B cell (primary cell): ENCODE measurements around the gene SLC7A11. TPM values are rescaled to one million over a fixed set of nuclear protein-coding genes. Genes with fewer than 3 reads are reported as not detected.

Source experiments
- ATAC-seq: fragments of 200-7000 bp; cut with Tn5 transposase; one replicate; pipeline ENCODE4 v1.10.0; 2021; ENCODE audit warnings: low read depth, mild to moderate bottlenecking, moderate number of reproducible peaks, moderate library complexity
- CTCF ChIA-PET: fragments of 350-600 bp; sonication (Branson Sonifier 250); formaldehyde crosslinking; loops from one replicate; lab custom pipeline; 2021; ENCODE audit warnings: antibody characterized with exemption, inconsistent platforms; lab: Charles Lee
- POLR2A ChIA-PET: fragments of 350-600 bp; sonication (Branson Sonifier 250); formaldehyde crosslinking; loops from one replicate; lab custom pipeline; 2021; ENCODE audit warnings: antibody characterized with exemption; lab: Charles Lee
- DNase-seq: peaks from one replicate; pipeline ENCODE4 v3.0.0; 2013
- H2AFZ ChIP-seq: 2 replicates; pipeline ENCODE4 v1.6.1; 2012; ENCODE audit warnings: mild to moderate bottlenecking, low read depth, low read length; ENCODE audit not compliant: insufficient read depth, poor library complexity, severe bottlenecking
- H3K27ac ChIP-seq, 2 donors: 1 replicate in 1 of 2; 2 replicates in 1 of 2; pipeline ENCODE4 v1.5.1; 2012 to 2013; ENCODE audit warnings: low read length in 2 of 2, mild to moderate bottlenecking in 2 of 2, moderate library complexity in 1 of 2
- H3K27me3 ChIP-seq, 4 experiments: fragments of 200-600 bp in 1 of 4; sonication (generic) in 1 of 4; replicated peaks in 1 of 4; 1 replicate in 2 of 4; 2 replicates in 2 of 4; pipeline versions ENCODE4 v1.6.1 to v1.7.0; 2013 to 2016; ENCODE audit warnings: low read length in 3 of 4, mild to moderate bottlenecking in 2 of 4, mixed read lengths in 1 of 4, moderate library complexity in 1 of 4; ENCODE audit not compliant: insufficient read depth in 4 of 4, control insufficient read depth in 3 of 4; ENCODE audit errors: control extremely low read depth in 1 of 4
- H3K36me3 ChIP-seq, 2 experiments: replicated peaks in 1 of 2; 1 replicate in 1 of 2; 2 replicates in 1 of 2; pipeline versions ENCODE4 v1.6.1 to v1.7.1; 2013; ENCODE audit warnings: low read length in 1 of 2; ENCODE audit not compliant: insufficient read depth in 2 of 2, control insufficient read depth in 1 of 2; ENCODE audit errors: control extremely low read depth in 1 of 2, extremely low read depth in 1 of 2
- H3K4me1 ChIP-seq, 2 donors: fragments of 200-600 bp in 1 of 2; sonication (generic) in 1 of 2; 1 replicate in 1 of 2; 2 replicates in 1 of 2; pipeline versions ENCODE4 v1.5.1 to v1.6.1; 2013 to 2017; ENCODE audit warnings: low read length in 2 of 2; ENCODE audit not compliant: control insufficient read depth in 2 of 2, insufficient read depth in 2 of 2
- H3K4me2 ChIP-seq: replicated peaks from 2 replicates; pipeline ENCODE3; 2012; ENCODE audit warnings: mild to moderate bottlenecking, low read depth, low read length; ENCODE audit not compliant: poor library complexity, severe bottlenecking
- H3K4me3 ChIP-seq, 5 experiments: fragments of 200-600 bp in 1 of 5; sonication (generic) in 1 of 5; 1 replicate in 3 of 5; 2 replicates in 2 of 5; pipeline versions ENCODE4 v1.5.1 to v1.7.0; 2011 to 2016; ENCODE audit warnings: low read length in 4 of 5, mild to moderate bottlenecking in 4 of 5, low read depth in 2 of 5, control low read depth in 1 of 5, moderate library complexity in 1 of 5; ENCODE audit not compliant: insufficient read depth in 1 of 5; ENCODE audit errors: control extremely low read depth in 1 of 5, extremely low read depth in 1 of 5
- H3K79me2 ChIP-seq: fragments of 200-600 bp; sonication (generic); one replicate; pipeline ENCODE4 v1.6.0; 2016; ENCODE audit warnings: low read length; ENCODE audit not compliant: control insufficient read depth, insufficient read depth
- H3K9ac ChIP-seq: fragments of 200-600 bp; sonication (generic); 2 replicates; pipeline ENCODE4 v1.6.1; 2017; ENCODE audit warnings: mild to moderate bottlenecking, low read length, moderate library complexity
- H3K9me3 ChIP-seq, 3 donors: one replicate each; pipeline versions ENCODE4 v1.6.1 to v1.7.1; 2013; ENCODE audit warnings: low read length in 2 of 3; ENCODE audit not compliant: control insufficient read depth in 2 of 3, insufficient read depth in 1 of 3; ENCODE audit errors: control extremely low read depth in 1 of 3
- H4K20me1 ChIP-seq: 2 replicates; pipeline ENCODE4 v1.6.0; 2012; ENCODE audit warnings: mild to moderate bottlenecking, low read length; ENCODE audit not compliant: insufficient read depth, control insufficient read depth, poor library complexity, severe bottlenecking
- H3K27ac Mint-ChIP-seq: one replicate; pipeline ENCODE4 v1.8.0; 2021; ENCODE audit warnings: mixed read lengths
- H3K27me3 Mint-ChIP-seq: one replicate; pipeline ENCODE4 v1.8.0; 2021; ENCODE audit warnings: mixed read lengths
- H3K4me1 Mint-ChIP-seq: one replicate; pipeline ENCODE4 v1.8.0; 2021; ENCODE audit warnings: mixed read lengths
- H3K4me3 Mint-ChIP-seq: one replicate; pipeline ENCODE4 v1.8.0; 2021; ENCODE audit warnings: mixed read lengths
- H3K9me3 Mint-ChIP-seq: one replicate; pipeline ENCODE4 v1.8.0; 2022; ENCODE audit warnings: mixed read lengths; ENCODE audit not compliant: insufficient read depth
- EZH2 ChIP-seq: IDR thresholded peaks from 2 replicates; pipeline ENCODE4 v1.6.1; 2012; ENCODE audit warnings: borderline replicate concordance, low read depth, mild to moderate bottlenecking, moderate library complexity, low read length; ENCODE audit not compliant: insufficient read depth, poor library complexity, severe bottlenecking
- WGBS: methylation state at CpG from one replicate; pipeline ENCODE4 v1.1.5; 2013; ENCODE audit warnings: missing lambda C conversion rate; ENCODE audit not compliant: insufficient coverage; 5-methylcytosine and 5-hydroxymethylcytosine counted together
- intact Hi-C: fragments of 100-400 bp; cut with micrococcal nuclease; formaldehyde crosslinking; loops from one replicate; pipeline ENCODE4 v1.10.0; 2022
- polyA plus RNA-seq: library from polyadenylated mRNA; depleted of rRNA; stranded (reverse); fragments of >200 nt; gene quantifications from 2 replicates; pipeline ENCODE4 v1.2.3, GENCODE V29; 2012
- total RNA-seq, 2 donors: library from RNA; stranded (reverse); fragments of 120-200 nt in 1 of 2; gene quantifications; 1 replicate in 1 of 2; 2 replicates in 1 of 2; pipeline versions ENCODE4 v1.2.3 to v1.2.4, GENCODE V29; 2013 to 2022
- TF ChIP-seq, protein P1 (sequence below): fragments of 200-600 bp; IDR thresholded peaks from one replicate; pipeline ENCODE4 v1.8.0; 2022; ENCODE audit warnings: antibody characterized with exemption, mild to moderate bottlenecking

SLC7A11 gene
- total and polyA plus RNA-seq, 2 donors (not counting 1 experiment from before 2014, with no cell fraction given), result 0.01 to 0.22 TPM

DNA sequence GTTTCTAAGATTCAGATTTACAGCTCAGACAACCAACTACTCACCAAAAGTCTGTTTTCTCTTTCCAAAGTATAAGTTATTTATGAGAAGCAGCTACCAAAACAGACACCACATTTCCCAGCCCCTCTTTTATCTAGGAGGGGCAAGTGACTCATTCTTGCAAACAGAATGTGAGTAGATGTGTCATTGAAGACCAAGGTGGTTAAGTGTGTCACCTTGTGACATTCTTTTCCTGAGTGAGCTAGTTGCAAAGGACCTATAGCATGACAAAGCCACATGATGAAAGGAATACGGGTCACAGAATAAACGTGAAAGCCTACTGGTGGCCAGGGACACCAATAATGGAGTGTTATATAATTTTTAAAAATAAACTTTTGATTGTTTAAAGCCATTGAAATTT, 50.0 kb downstream of the SLC7A11 start:
- intact Hi-C loops, result no loop called here
- Mint-ChIP-seq H3K9me3 (no peaks in the 10 kb centered on the region), H3K27me3 (peaks cover 16% of the 10 kb centered on the region), H3K4me3 (no peak overlapping the region), H3K4me1 (peaks cover 22% of the 10 kb centered on the region), H3K27ac (no peak overlapping the region)
- POLR2A ChIA-PET, result no interaction called here
- Histone ChIP-seq H3K9ac (no peak overlapping the region), H4K20me1 (no peaks in the 10 kb centered on the region), H3K79me2 (no peaks in the 10 kb centered on the region), H3K27me3 (peaks cover 0 to 4% (median 0%) of the 10 kb centered on the region in 4 experiments), H3K9me3 (no peaks in the 10 kb centered on the region), H3K4me1 (peaks cover 21% of the 10 kb centered on the region in 2 donors), H2AFZ (no peak overlapping the region), H3K27ac (no peak overlapping the region), H3K36me3 (no peaks in the 10 kb centered on the region), H3K4me2 (no peak overlapping the region), H3K4me3 (no peak overlapping the region)
- no CpG with 5 or more reads among the region's 2 CpGs for WGBS
- CTCF ChIA-PET, result interaction anchor here (0.6 to 2.8 kb wide), 2 partner anchors 9 to 977 kb away, joined by 4 to 10 read pairs; no protein-coding TSS in a partner anchor
- ATAC-seq, result no peak
- no peak for DNase-seq
- TF ChIP-seq, protein P1, sequence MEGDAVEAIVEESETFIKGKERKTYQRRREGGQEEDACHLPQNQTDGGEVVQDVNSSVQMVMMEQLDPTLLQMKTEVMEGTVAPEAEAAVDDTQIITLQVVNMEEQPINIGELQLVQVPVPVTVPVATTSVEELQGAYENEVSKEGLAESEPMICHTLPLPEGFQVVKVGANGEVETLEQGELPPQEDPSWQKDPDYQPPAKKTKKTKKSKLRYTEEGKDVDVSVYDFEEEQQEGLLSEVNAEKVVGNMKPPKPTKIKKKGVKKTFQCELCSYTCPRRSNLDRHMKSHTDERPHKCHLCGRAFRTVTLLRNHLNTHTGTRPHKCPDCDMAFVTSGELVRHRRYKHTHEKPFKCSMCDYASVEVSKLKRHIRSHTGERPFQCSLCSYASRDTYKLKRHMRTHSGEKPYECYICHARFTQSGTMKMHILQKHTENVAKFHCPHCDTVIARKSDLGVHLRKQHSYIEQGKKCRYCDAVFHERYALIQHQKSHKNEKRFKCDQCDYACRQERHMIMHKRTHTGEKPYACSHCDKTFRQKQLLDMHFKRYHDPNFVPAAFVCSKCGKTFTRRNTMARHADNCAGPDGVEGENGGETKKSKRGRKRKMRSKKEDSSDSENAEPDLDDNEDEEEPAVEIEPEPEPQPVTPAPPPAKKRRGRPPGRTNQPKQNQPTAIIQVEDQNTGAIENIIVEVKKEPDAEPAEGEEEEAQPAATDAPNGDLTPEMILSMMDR, result no peak
- no peak for TF ChIP-seq EZH2

DNA sequence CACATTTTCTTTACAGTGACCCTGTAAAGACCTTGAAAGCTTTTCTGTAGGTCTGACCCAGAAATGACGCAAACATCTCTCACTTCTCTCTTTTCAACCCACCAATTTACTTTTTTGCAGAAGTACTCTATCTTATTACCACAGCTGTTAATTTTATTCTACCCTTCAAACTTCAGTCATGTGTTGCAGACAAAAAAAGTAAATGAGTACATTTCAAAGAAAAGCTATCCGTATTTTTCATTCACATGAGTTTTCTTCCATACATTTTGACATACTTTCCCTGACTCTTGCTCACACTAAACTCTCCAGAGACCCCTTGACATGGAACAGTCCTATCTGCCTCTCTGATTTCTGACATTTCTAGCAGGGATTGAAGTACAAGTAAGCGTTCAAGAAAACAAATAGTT, 51.7 kb downstream of the SLC7A11 start:
- no peak for TF ChIP-seq EZH2
- TF ChIP-seq, protein P1, result no peak
- H3K27me3 ChIP-seq, result peaks cover 0 to 4% (median 0%) of the 10 kb centered on the region in 4 experiments
- 0% methylated on average over 1 of the region's 3 CpGs for WGBS
- H3K27me3 Mint-ChIP-seq, result peaks cover 11% of the 10 kb centered on the region
- peak overlapping the region; percentile 55 for H3K4me2 ChIP-seq
- H3K4me3 ChIP-seq, result peak overlapping the region in 1 of 5 experiments; percentile 21
- no peaks in the 10 kb centered on the region for H4K20me1 ChIP-seq
- H2AFZ ChIP-seq, result no peak overlapping the region
- peak overlapping the region; percentile 34 for H3K9ac ChIP-seq
- H3K4me3 Mint-ChIP-seq, result peak overlapping the region; percentile 69
- peaks cover 22% of the 10 kb centered on the region for H3K4me1 Mint-ChIP-seq
- H3K4me1 ChIP-seq, result peaks cover 21% of the 10 kb centered on the region in 2 donors
- CTCF ChIA-PET, result interaction anchor here (1.0 to 1.1 kb wide), 2 partner anchors 100 to 155 kb away, joined by 4 to 6 read pairs; no protein-coding TSS in a partner anchor
- H3K79me2 ChIP-seq, result no peaks in the 10 kb centered on the region
- ATAC-seq, result peak; percentile 87
- H3K27ac Mint-ChIP-seq, result peak overlapping the region; percentile 73
- intact Hi-C loops, result loop anchor here (2.0 kb wide), 1 partner anchor 74 kb away; no protein-coding TSS in a partner anchor
- no peaks in the 10 kb centered on the region for H3K36me3 ChIP-seq
- POLR2A ChIA-PET, result no interaction called here
- peak; percentile 76 for DNase-seq
- H3K9me3 Mint-ChIP-seq, result no peaks in the 10 kb centered on the region
- H3K9me3 ChIP-seq, result no peaks in the 10 kb centered on the region
- peak overlapping the region; percentile 37 to 38 for H3K27ac ChIP-seq
